ENCODE results near the gene SEPSECS. TPM values are rescaled to one million over a fixed set of nuclear protein-coding genes. Genes with fewer than 3 reads are reported as not detected.

The SEPSECS gene
- total RNA-seq, 4 donors from 2014 or later, result 4.2 to 21.8 (median 9.6) TPM

GRCh38 chr4:25163196-25163595 lies 2.9 kb upstream of the SEPSECS start:
- TF ChIP-seq EP300 (IDR thresholded peaks at IDR 0.05), result no peak
- TF ChIP-seq CTCF (IDR thresholded peaks at IDR 0.05), result no peak
- TF ChIP-seq POLR2AphosphoS5 (IDR thresholded peaks at IDR 0.05), result no peak
- no peak for TF ChIP-seq POLR2A (IDR thresholded peaks at IDR 0.05)
- Histone ChIP-seq H3K9me3 (no peaks in the 10 kb centered on the region), H3K4me3 (no peak overlapping the region), H3K27me3 (no peaks in the 10 kb centered on the region), H3K36me3 (no peaks in the 10 kb centered on the region), H3K4me1 (peaks cover 18% of the 10 kb centered on the region), H3K27ac (no peak overlapping the region)
- no peak for DNase-seq (ENCODE audit: low spot score in 2 of 2)
- WGBS, result 82% methylated on average over 1 of the region's 1 CpG

- Histone ChIP-seq H3K4me1 (peaks cover 18% of the 10 kb centered on the region), H3K9me3 (no peaks in the 10 kb centered on the region), H3K4me3 (no peak overlapping the region), H3K27ac (no peak overlapping the region), H3K36me3 (no peaks in the 10 kb centered on the region), H3K27me3 (no peaks in the 10 kb centered on the region)
- no peak for TF ChIP-seq EP300 (IDR thresholded peaks at IDR 0.05)
- 75% methylated on average over 1 of the region's 1 CpG for WGBS
- no peak for DNase-seq (ENCODE audit: low spot score in 2 of 2)
These were observed 2.3 kb upstream of the SEPSECS start for GRCh38 chr4:25162566-25162965.

- no peaks in the 10 kb centered on the region for H3K27me3 ChIP-seq
- WGBS, result 35% methylated on average over 2 of the region's 2 CpGs
- no peaks in the 10 kb centered on the region for H3K36me3 ChIP-seq
- peaks cover 18% of the 10 kb centered on the region for H3K4me1 ChIP-seq
- peak overlapping the region; percentile 86 for H3K4me3 ChIP-seq
- TF ChIP-seq POLR2AphosphoS5 (IDR thresholded peaks at IDR 0.05) (no peak), POLR2A (IDR thresholded peaks at IDR 0.05) (no peak), CTCF (IDR thresholded peaks at IDR 0.05) (no peak), EP300 (IDR thresholded peaks at IDR 0.05) (no peak)
- no peak for DNase-seq (ENCODE audit: low spot score in 2 of 2)
- no peaks in the 10 kb centered on the region for H3K9me3 ChIP-seq
- peak overlapping the region; percentile 96 for H3K27ac ChIP-seq
These were observed 1.3 kb upstream of the SEPSECS start for GRCh38 chr4:25161593-25161950.

- H3K9me3 ChIP-seq, result no peaks in the 10 kb centered on the region
- 3% methylated on average over 16 of the region's 16 CpGs for WGBS
- no peak for DNase-seq (ENCODE audit: low spot score in 2 of 2)
- TF ChIP-seq POLR2A (IDR thresholded peaks at IDR 0.05) (no peak), POLR2AphosphoS5 (IDR thresholded peaks at IDR 0.05) (no peak), CTCF (IDR thresholded peaks at IDR 0.05) (no peak), EP300 (IDR thresholded peaks at IDR 0.05) (no peak)
- no peaks in the 10 kb centered on the region for H3K27me3 ChIP-seq
- H3K27ac ChIP-seq, result peak overlapping the region; percentile 96
- peaks cover 18% of the 10 kb centered on the region for H3K4me1 ChIP-seq
- H3K4me3 ChIP-seq, result peak overlapping the region; percentile 86
- H3K36me3 ChIP-seq, result no peaks in the 10 kb centered on the region
These were observed 704 bp upstream of the SEPSECS start for GRCh38 chr4:25160714-25161592.

GRCh38 chr4:25158817-25159216 lies 1.4 kb downstream of the SEPSECS start:
- Histone ChIP-seq H3K4me3 (no peak overlapping the region), H3K27ac (no peak overlapping the region), H3K36me3 (no peaks in the 10 kb centered on the region), H3K27me3 (no peaks in the 10 kb centered on the region), H3K9me3 (no peaks in the 10 kb centered on the region), H3K4me1 (peaks cover 18% of the 10 kb centered on the region)
- TF ChIP-seq EP300 (IDR thresholded peaks at IDR 0.05), result no peak
- no peak for TF ChIP-seq POLR2AphosphoS5 (IDR thresholded peaks at IDR 0.05)
- no peak for TF ChIP-seq CTCF (IDR thresholded peaks at IDR 0.05)
- TF ChIP-seq POLR2A (IDR thresholded peaks at IDR 0.05), result no peak
- no peak for DNase-seq (ENCODE audit: low spot score in 2 of 2)
- WGBS, result 92% methylated on average over 7 of the region's 7 CpGs
